SK-N-SH (cell line): ENCODE data around the gene MAP3K1. TPM values are rescaled to one million over a fixed set of nuclear protein-coding genes. Genes with fewer than 3 reads are reported as not detected.

ENCODE experiments used
- CTCF ChIA-PET: fragments of 300-600, 350-600 bp; formaldehyde crosslinking; extraction: SDS; loops from one replicate; lab custom pipeline; 2021; lab: Yijun Ruan, JAX
- POLR2A ChIA-PET: fragments of 350-600 bp; sonication (Branson Sonifier 250); formaldehyde crosslinking; extraction: SDS; loops from one replicate; lab custom pipeline; 2020; ENCODE audit warnings: antibody characterized with exemption, inconsistent platforms; lab: Yijun Ruan, JAX
- DNase-seq: peaks from one replicate; pipeline ENCODE4 v3.0.0; 2012
- H2AFZ ChIP-seq: fragments of 200-600 bp; sonication (generic); 2 replicates; pipeline ENCODE4 v1.8.1; 2016; ENCODE audit warnings: antibody characterized with exemption, mild to moderate bottlenecking, low read depth
- H3F3A ChIP-seq: fragments of 200-600 bp; sonication (generic); replicated peaks from 2 replicates; pipeline ENCODE3; 2016; ENCODE audit warnings: antibody characterized with exemption, mild to moderate bottlenecking; ENCODE audit not compliant: insufficient read depth
- H3K27ac ChIP-seq, 2 experiments: fragments of 200-500 bp in 1 of 2; fragments of 200-600 bp in 1 of 2; sonication (Bioruptor generic) in 1 of 2; sonication (generic), shearing (Covaris generic) in 1 of 2; 2 replicates each; pipeline versions ENCODE4 v1.5.1 to v1.6.1; 2014 to 2016; ENCODE audit warnings: low read depth in 2 of 2, inconsistent platforms in 1 of 2, low read length in 1 of 2, mild to moderate bottlenecking in 1 of 2, mixed read lengths in 1 of 2
- H3K27me3 ChIP-seq: fragments of 200-600 bp; sonication (generic), shearing (Covaris generic); 2 replicates; pipeline ENCODE4 v1.6.1; 2016; ENCODE audit warnings: mixed run types; ENCODE audit not compliant: insufficient read depth
- H3K36me3 ChIP-seq, 2 experiments: fragments of 200-500 bp in 1 of 2; fragments of 200-600 bp in 1 of 2; sonication (Bioruptor generic) in 1 of 2; sonication (generic) in 1 of 2; replicated peaks in 1 of 2; 2 replicates each; pipeline versions ENCODE3 to v1.5.1; 2014 to 2016; ENCODE audit warnings: low read length in 1 of 2, mild to moderate bottlenecking in 1 of 2; ENCODE audit not compliant: insufficient read depth in 2 of 2, control insufficient read depth in 1 of 2
- H3K4me1 ChIP-seq, 2 experiments: fragments of 200-500 bp in 1 of 2; fragments of 200-600 bp in 1 of 2; sonication (Bioruptor generic) in 1 of 2; sonication (generic), shearing (Covaris generic) in 1 of 2; 2 replicates each; pipeline versions ENCODE4 v1.5.1 to v1.6.1; 2014 to 2016; ENCODE audit warnings: low read depth in 1 of 2, low read length in 1 of 2, mixed run types in 1 of 2; ENCODE audit not compliant: insufficient read depth in 2 of 2, control insufficient read depth in 1 of 2
- H3K4me2 ChIP-seq: fragments of 200-600 bp; sonication (generic), shearing (Covaris generic); 2 replicates; pipeline ENCODE4 v1.6.1; 2017; ENCODE audit warnings: mixed run types
- H3K4me3 ChIP-seq, 2 experiments: fragments of 200-500 bp in 1 of 2; fragments of 200-600 bp in 1 of 2; sonication (Bioruptor generic) in 1 of 2; sonication (generic), shearing (Covaris generic) in 1 of 2; 2 replicates each; pipeline versions ENCODE4 v1.5.1 to v1.8.1; 2014 to 2016; ENCODE audit warnings: low read depth in 2 of 2, inconsistent platforms in 1 of 2, low read length in 1 of 2, mild to moderate bottlenecking in 1 of 2, mixed read lengths in 1 of 2, moderate library complexity in 1 of 2
- H3K79me2 ChIP-seq: fragments of 200-600 bp; sonication (generic); 2 replicates; pipeline ENCODE4 v1.8.1; 2017; ENCODE audit warnings: mild to moderate bottlenecking; ENCODE audit not compliant: insufficient read depth
- H3K9ac ChIP-seq: fragments of 200-600 bp; sonication (generic); 2 replicates; pipeline ENCODE4 v1.6.1; 2017; ENCODE audit warnings: mixed run types
- H3K9me2 ChIP-seq: fragments of 200-600 bp; sonication (generic); 2 replicates; pipeline ENCODE4 v1.6.1; 2017; ENCODE audit warnings: mixed run types
- H3K9me3 ChIP-seq: fragments of 200-600 bp; sonication (generic); 2 replicates; pipeline ENCODE4 v1.6.1; 2017; ENCODE audit warnings: mixed run types, mild to moderate bottlenecking, moderate library complexity
- H4K20me1 ChIP-seq: fragments of 200-600 bp; sonication (generic); 2 replicates; pipeline ENCODE4 v1.6.1; 2017; ENCODE audit warnings: mild to moderate bottlenecking, mixed run types; ENCODE audit not compliant: insufficient read depth
- CTCF ChIP-seq: fragments of 200-600 bp; sonication (generic); IDR thresholded peaks from 2 replicates; pipeline ENCODE4 v1.6.1; 2017; ENCODE audit warnings: antibody characterized with exemption, mild to moderate bottlenecking, moderate library complexity
- EZH2phosphoT487 ChIP-seq: fragments of 200-600 bp; sonication (generic); IDR thresholded peaks from 2 replicates; pipeline ENCODE4 v1.6.1; 2017; ENCODE audit warnings: low read depth, mixed run types, mild to moderate bottlenecking, antibody characterized with exemption, moderate library complexity, borderline replicate concordance
- GATA2 ChIP-seq: sonication (generic); formaldehyde crosslinking; IDR thresholded peaks from 2 replicates; pipeline ENCODE4 v1.5.0; 2020; ENCODE audit warnings: mild to moderate bottlenecking, missing genetic modification reagents
- MEF2A ChIP-seq: IDR thresholded peaks from 2 replicates; pipeline ENCODE4 v1.4.0; 2012; ENCODE audit warnings: low read depth, borderline replicate concordance
- MXI1 ChIP-seq: IDR thresholded peaks from 2 replicates; pipeline ENCODE4 v1.6.1; 2012; ENCODE audit warnings: mild to moderate bottlenecking, low read depth, low read length, improper control_type of control experiment
- PBX3 ChIP-seq: IDR thresholded peaks from 2 replicates; pipeline ENCODE4; 2012
- USF2 ChIP-seq: fragments of 150-350 bp; IDR thresholded peaks from 2 replicates; pipeline ENCODE4 v1.6.1; 2017; ENCODE audit warnings: antibody characterized with exemption, low read length, low read depth, borderline replicate concordance
- ZBTB33 ChIP-seq: IDR thresholded peaks from 2 replicates; pipeline ENCODE4 v1.4.0; 2012; ENCODE audit warnings: low read depth, borderline replicate concordance
- WGBS: methylation state at CpG from one replicate; pipeline ENCODE4 v1.1.6; 2017; ENCODE audit warnings: low lambda C conversion rate; 5-methylcytosine and 5-hydroxymethylcytosine counted together
- polyA plus RNA-seq, 3 experiments: library from polyadenylated mRNA; depleted of rRNA; stranded (reverse); fragments of >200 nt; gene quantifications; 2 replicates each; pipeline ENCODE4 v1.2.3, GENCODE V29; 2012

MAP3K1 gene
- polyA plus RNA-seq, 1 of the 3 experiments (the other 2 are of a cell fraction), result 2.2 TPM

GRCh38 chr5:56845904-56846480 is 30.6 kb downstream of the MAP3K1 start:
- Histone ChIP-seq H3K36me3 (no peaks in the 10 kb centered on the region), H3K27ac (no peak overlapping the region; a peak in 2 of 4 replicates), H3K4me2 (no peak overlapping the region), H3K4me1 (peaks cover 0 to 31% of the 10 kb centered on the region in 2 experiments; a peak in 2 of 4 replicates), H3F3A (no peaks in the 10 kb centered on the region), H3K79me2 (peaks cover 96% of the 10 kb centered on the region), H3K4me3 (no peak overlapping the region), H2AFZ (no peak overlapping the region), H3K9me3 (no peaks in the 10 kb centered on the region), H3K9me2 (no peaks in the 10 kb centered on the region), H3K27me3 (no peaks in the 10 kb centered on the region), H3K9ac (no peak overlapping the region), H4K20me1 (peaks cover 88% of the 10 kb centered on the region)
- 67% methylated on average over 3 of the region's 3 CpGs for WGBS
- TF ChIP-seq EZH2phosphoT487 (no peak), USF2 (no peak)
- ChIA-PET CTCF (no interaction called here), POLR2A (interaction anchor here (0.7 kb wide), 1 partner anchor 562 kb away, joined by 3 read pairs; no protein-coding TSS in a partner anchor)
- DNase-seq, result no peak

GRCh38 chr5:56848206-56848605 is 32.9 kb downstream of the MAP3K1 start:
- no peaks in the 10 kb centered on the region for H3F3A ChIP-seq
- H3K9ac ChIP-seq, result no peak overlapping the region
- DNase-seq, result peak; percentile 7
- peaks cover 91% of the 10 kb centered on the region for H4K20me1 ChIP-seq
- H3K4me1 ChIP-seq, result peaks cover 10 to 36% of the 10 kb centered on the region in 2 experiments
- H3K9me2 ChIP-seq, result no peaks in the 10 kb centered on the region
- no peak overlapping the region for H3K4me2 ChIP-seq
- ChIA-PET CTCF (interaction anchor here (0.7 to 2.6 kb wide), 4 partner anchors 10 to 578 kb away, joined by 3 to 10 read pairs (median 6); no protein-coding TSS in a partner anchor), POLR2A (no interaction called here)
- H3K79me2 ChIP-seq, result peaks cover 95% of the 10 kb centered on the region
- peak overlapping the region in 1 of 2 experiments; percentile 60; a peak in 2 of 4 replicates for H3K27ac ChIP-seq
- H3K36me3 ChIP-seq, result no peaks in the 10 kb centered on the region
- H3K4me3 ChIP-seq, result no peak overlapping the region
- whole genome bisulfite sequencing, result 90% methylated on average over 1 of the region's 1 CpG
- no peaks in the 10 kb centered on the region for H3K27me3 ChIP-seq
- TF ChIP-seq MXI1, result 0 out of 2 replicates have a peak, but pooled peaks have one; percentile 25
- TF ChIP-seq CTCF, result no peak
- peak; percentile 42; the same call in 1 of the 2 replicates for TF ChIP-seq GATA2 (CRISPR knock-in tag)
- no peak overlapping the region for H2AFZ ChIP-seq
- no peaks in the 10 kb centered on the region for H3K9me3 ChIP-seq

- H3K9me3 ChIP-seq, result no peaks in the 10 kb centered on the region
- H2AFZ ChIP-seq, result no peak overlapping the region
- no peak overlapping the region; a peak in 1 of 4 replicates for H3K27ac ChIP-seq
- H4K20me1 ChIP-seq, result peaks cover 95% of the 10 kb centered on the region
- no peaks in the 10 kb centered on the region for H3K36me3 ChIP-seq
- no peaks in the 10 kb centered on the region for H3K27me3 ChIP-seq
- H3K9ac ChIP-seq, result no peak overlapping the region
- no peaks in the 10 kb centered on the region for H3F3A ChIP-seq
- peaks cover 95% of the 10 kb centered on the region for H3K79me2 ChIP-seq
- POLR2A ChIA-PET, result no interaction called here
- no peak overlapping the region for H3K4me2 ChIP-seq
- WGBS, result 98% methylated on average over 2 of the region's 2 CpGs
- DNase-seq, result no peak
- peaks cover 10 to 40% of the 10 kb centered on the region in 2 experiments for H3K4me1 ChIP-seq
- H3K9me2 ChIP-seq, result no peaks in the 10 kb centered on the region
- CTCF ChIA-PET, result interaction anchor here (2.1 kb wide), 1 partner anchor 11 kb away, joined by 8 read pairs; no protein-coding TSS in a partner anchor
- H3K4me3 ChIP-seq, result no peak overlapping the region
- no peak for TF ChIP-seq GATA2 (CRISPR knock-in tag)
- TF ChIP-seq PBX3, result no peak
- no peak for TF ChIP-seq ZBTB33
- TF ChIP-seq MEF2A, result no peak
Observed at GRCh38 chr5:56849671-56850070, 34.3 kb downstream of the MAP3K1 start.
